CD4-positive, alpha-beta memory T cell (primary cell): Measurements from ENCODE around the gene EBF4. TPM values are rescaled to one million over a fixed set of nuclear protein-coding genes. Genes with fewer than 3 reads are reported as not detected.
"Not testable (repeated sequence)": the region's sequence is repeated elsewhere in the genome, so short reads cannot be mapped to it uniquely, and the experiment has no call there.

Experiments
- CTCF ChIA-PET: fragments of 350-600 bp; sonication (Branson Sonifier 250); formaldehyde crosslinking; loops from one replicate; lab custom pipeline; 2021; ENCODE audit warnings: inconsistent platforms; ENCODE audit not compliant: partially characterized antibody; lab: Charles Lee
- POLR2A ChIA-PET: fragments of 350-600 bp; sonication (Branson Sonifier 250); formaldehyde crosslinking; loops from one replicate; lab custom pipeline; 2021; ENCODE audit not compliant: partially characterized antibody; lab: Charles Lee
- DNase-seq, 5 donors: peaks; one replicate each; pipeline versions ENCODE4 v3.0.0 to v3.0.0-alpha.2; 2020 to 2022; ENCODE audit warnings: mixed read lengths in 1 of 5
- H3K27ac ChIP-seq: one replicate; pipeline ENCODE4 v1.7.0; 2013; ENCODE audit warnings: low read depth, low read length
- H3K27me3 ChIP-seq: 2 replicates; pipeline ENCODE4 v1.7.0; 2013; ENCODE audit warnings: mild to moderate bottlenecking, low read length, moderate library complexity; ENCODE audit not compliant: insufficient read depth
- H3K36me3 ChIP-seq: 2 replicates; pipeline ENCODE4 v1.7.0; 2013; ENCODE audit warnings: mild to moderate bottlenecking, low read length, moderate library complexity; ENCODE audit not compliant: insufficient read depth
- H3K4me1 ChIP-seq: 2 replicates; pipeline ENCODE4 v1.7.0; 2013; ENCODE audit warnings: mild to moderate bottlenecking, low read length, moderate library complexity; ENCODE audit not compliant: insufficient read depth
- H3K4me3 ChIP-seq, 2 donors: one replicate each; pipeline ENCODE4 v1.7.0; 2013; ENCODE audit warnings: low read length in 2 of 2, mild to moderate bottlenecking in 1 of 2
- H3K9me3 ChIP-seq, 2 donors: one replicate each; pipeline ENCODE4 v1.7.0; 2013; ENCODE audit warnings: low read length in 2 of 2, control low read depth in 1 of 2; ENCODE audit not compliant: control insufficient read depth in 1 of 2
- H3K27ac Mint-ChIP-seq, 7 donors: one replicate each; pipeline ENCODE4 v1.8.0; 2020 to 2021; ENCODE audit warnings: mixed read lengths in 7 of 7, mild to moderate bottlenecking in 6 of 7, inconsistent platforms in 3 of 7, moderate library complexity in 3 of 7
- H3K27me3 Mint-ChIP-seq, 2 donors: one replicate each; pipeline ENCODE4 v1.8.0; 2020 to 2021; ENCODE audit warnings: mixed read lengths in 2 of 2
- H3K36me3 Mint-ChIP-seq, 2 donors: one replicate each; pipeline ENCODE4 v1.8.0; 2020 to 2021; ENCODE audit warnings: mixed read lengths in 2 of 2, inconsistent platforms in 1 of 2, mild to moderate bottlenecking in 1 of 2
- H3K4me1 Mint-ChIP-seq, 4 donors: one replicate each; pipeline ENCODE4 v1.8.0; 2020 to 2021; ENCODE audit warnings: mixed read lengths in 4 of 4, mild to moderate bottlenecking in 1 of 4
- H3K4me3 Mint-ChIP-seq, 8 donors: one replicate each; pipeline ENCODE4 v1.8.0; 2020 to 2021; ENCODE audit warnings: mixed read lengths in 8 of 8, mild to moderate bottlenecking in 7 of 8, moderate library complexity in 6 of 8, inconsistent platforms in 3 of 8
- H3K9me3 Mint-ChIP-seq, 8 donors: one replicate each; pipeline ENCODE4 v1.8.0; 2020 to 2021; ENCODE audit warnings: mixed read lengths in 8 of 8, mild to moderate bottlenecking in 5 of 8, inconsistent platforms in 3 of 8, moderate library complexity in 1 of 8
- intact Hi-C: fragments of 100-400 bp; cut with micrococcal nuclease; formaldehyde crosslinking; loops from one replicate; pipeline ENCODE4 v1.15.1; 2023
- polyA plus RNA-seq, 2 donors: library from polyadenylated mRNA; unstranded; fragments of 300-500 nt; fragmentation: Illumina TruSeq; gene quantifications; one replicate each; pipeline ENCODE4 v1.2.3, GENCODE V29; 2021
- total RNA-seq, 2 experiments: library from RNA; stranded (reverse); gene quantifications; one replicate each; pipeline ENCODE4 v1.2.3, GENCODE V29; 2021

The EBF4 gene
- total and polyA plus RNA-seq, 4 experiments from 2014 or later: 0.65 to 3.1 (median 2.8) TPM; not detected in 1

DNA sequence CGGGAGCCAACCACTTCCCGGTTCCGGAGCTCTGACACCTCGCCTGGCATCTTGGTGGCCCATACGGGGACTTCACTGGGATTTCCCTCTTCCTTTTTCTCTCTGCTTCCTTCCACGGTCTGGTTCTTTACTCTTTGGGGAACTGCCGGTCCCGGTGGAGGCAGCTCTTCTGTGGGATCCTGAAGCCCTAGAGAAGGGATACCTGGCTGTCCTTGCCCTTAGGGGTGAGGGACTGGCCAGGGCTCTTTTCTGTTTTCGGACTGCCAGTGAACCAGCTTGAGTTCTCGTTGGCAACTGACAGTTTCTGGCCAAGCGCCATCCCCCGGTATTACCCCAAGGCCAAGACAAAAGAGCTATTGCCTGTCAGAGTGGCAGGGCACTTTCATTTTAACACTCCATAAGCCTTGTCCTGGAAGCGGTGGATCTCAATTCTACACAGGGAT is 108.7 kb downstream of the EBF4 start:
- no peak for DNase-seq
- peaks cover 19 to 37% (median 24%) of the 10 kb centered on the region in 4 donors for H3K4me1 Mint-ChIP-seq
- H3K27ac Mint-ChIP-seq: peak overlapping the region in 2 of 7 donors; percentile 4 to 23
- Histone ChIP-seq H3K4me1 (peaks cover 23% of the 10 kb centered on the region), H3K4me3 (no peak overlapping the region), H3K27ac (no peak overlapping the region), H3K9me3 (no peaks in the 10 kb centered on the region), H3K27me3 (peaks cover 11% of the 10 kb centered on the region), H3K36me3 (no peaks in the 10 kb centered on the region)
- H3K4me3 Mint-ChIP-seq: peak overlapping the region; percentile 74 to 92 (median 78)
- intact Hi-C loops: no loop called here
- H3K36me3 Mint-ChIP-seq: no peaks in the 10 kb centered on the region
- peaks cover 0 to 2% (median 0%) of the 10 kb centered on the region in 8 donors for H3K9me3 Mint-ChIP-seq
- POLR2A ChIA-PET: no interaction called here
- H3K27me3 Mint-ChIP-seq: peaks cover 58 to 74% of the 10 kb centered on the region in 2 donors
- CTCF ChIA-PET: no interaction called here

DNA sequence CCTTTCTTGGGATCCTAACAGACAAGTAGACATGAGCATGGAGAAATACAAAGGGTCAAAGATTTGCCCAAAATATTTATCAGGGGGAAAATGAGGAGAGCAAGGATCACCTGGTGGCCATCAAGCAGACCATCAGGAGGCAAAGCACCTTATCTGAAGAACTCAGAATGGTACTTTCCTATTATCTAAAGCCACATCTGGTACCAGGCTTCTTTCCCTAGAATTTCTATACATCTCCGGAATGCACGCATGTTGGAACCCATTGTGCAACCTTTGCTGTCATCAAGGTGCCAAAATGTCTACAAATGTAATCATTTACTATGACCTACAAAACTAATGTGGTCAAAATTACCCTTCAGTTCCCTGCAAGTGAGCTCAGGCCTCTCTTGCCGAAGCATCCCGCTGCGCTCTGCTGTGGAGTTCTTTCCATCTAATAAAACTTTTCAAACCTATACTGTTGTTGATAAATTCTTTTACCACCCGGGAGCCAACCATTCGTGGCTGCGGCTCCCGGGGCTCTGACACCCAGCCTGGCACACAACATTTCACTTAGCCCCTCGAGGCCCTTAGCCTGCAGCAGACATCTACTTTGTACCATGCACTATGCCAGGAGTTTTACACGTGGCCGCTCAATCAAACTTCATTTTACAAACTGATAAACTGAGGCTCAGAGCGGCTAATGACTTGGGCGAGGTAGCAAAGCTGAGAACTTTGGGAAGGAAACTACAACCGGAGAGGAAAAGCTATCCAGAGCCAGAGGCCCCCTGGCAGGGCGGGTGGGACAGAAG is 111.7 kb downstream of the EBF4 start:
- Mint-ChIP-seq H3K4me3 (no peak overlapping the region), H3K27ac (peak overlapping the region in 1 of 7 donors; percentile 41), H3K27me3 (peaks cover 51 to 64% of the 10 kb centered on the region in 2 donors), H3K36me3 (no peaks in the 10 kb centered on the region), H3K4me1 (peaks cover 18 to 32% (median 22%) of the 10 kb centered on the region in 4 donors), H3K9me3 (peaks cover 0 to 2% (median 0%) of the 10 kb centered on the region in 8 donors)
- DNase-seq: no peak
- no peaks in the 10 kb centered on the region for H3K36me3 ChIP-seq
- peaks cover 11% of the 10 kb centered on the region for H3K27me3 ChIP-seq
- CTCF ChIA-PET: no interaction called here
- no peak overlapping the region for H3K27ac ChIP-seq
- peaks cover 20% of the 10 kb centered on the region for H3K4me1 ChIP-seq
- no peak overlapping the region for H3K4me3 ChIP-seq
- no peaks in the 10 kb centered on the region for H3K9me3 ChIP-seq
- POLR2A ChIA-PET: no interaction called here
- intact Hi-C loops: no loop called here

DNA sequence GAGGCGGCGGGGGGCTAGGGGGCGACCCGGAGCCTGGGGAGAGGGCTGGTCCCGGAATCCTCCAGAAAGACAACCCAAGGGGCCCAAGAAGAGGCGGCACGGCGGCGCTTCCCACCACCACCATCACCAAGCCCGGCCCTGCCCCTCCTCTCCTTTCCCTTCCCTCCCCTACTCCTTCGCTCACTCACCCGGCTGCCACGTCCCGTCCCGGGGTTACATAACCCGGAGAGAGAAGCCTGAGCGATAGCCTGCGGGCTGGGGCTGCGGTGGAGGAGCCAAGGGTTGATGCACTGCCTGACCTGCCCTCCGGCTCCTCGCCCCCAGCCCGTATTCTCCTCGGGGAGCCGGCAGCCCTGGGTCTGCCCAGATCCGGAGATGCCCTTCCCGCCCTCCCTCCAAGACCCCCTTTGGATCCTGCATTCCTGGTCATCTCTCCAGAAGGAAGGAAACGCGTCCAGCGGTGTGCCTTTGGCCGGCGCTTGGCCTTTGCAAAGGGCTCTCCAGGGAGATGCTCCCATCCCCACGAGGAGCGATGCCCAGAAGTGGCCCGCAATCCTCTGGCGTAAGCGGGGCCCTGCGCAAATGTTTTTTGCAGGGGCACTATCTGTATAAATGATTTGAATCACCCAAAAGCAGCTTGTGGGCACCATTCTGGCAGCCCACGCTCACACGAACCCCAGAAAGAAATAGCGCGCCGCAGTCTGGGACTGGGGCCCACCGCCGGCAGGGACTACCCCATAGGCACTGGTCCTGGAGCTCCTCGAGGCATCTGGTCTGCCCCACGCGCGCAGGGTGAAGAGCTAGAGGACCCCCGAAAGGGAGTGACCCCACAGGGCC is 112.5 kb downstream of the EBF4 start:
- Histone ChIP-seq H3K9me3 (no peaks in the 10 kb centered on the region), H3K36me3 (no peaks in the 10 kb centered on the region), H3K27ac (no peak overlapping the region), H3K4me1 (peaks cover 12% of the 10 kb centered on the region), H3K27me3 (peaks cover 7% of the 10 kb centered on the region), H3K4me3 (no peak overlapping the region)
- intact Hi-C loops: no loop called here
- H3K9me3 Mint-ChIP-seq: peaks cover 0 to 2% (median 0%) of the 10 kb centered on the region in 8 donors
- CTCF ChIA-PET: no interaction called here
- POLR2A ChIA-PET: no interaction called here
- no peak overlapping the region for H3K4me3 Mint-ChIP-seq
- peaks cover 43 to 55% of the 10 kb centered on the region in 2 donors for H3K27me3 Mint-ChIP-seq
- peaks cover 11 to 24% (median 14%) of the 10 kb centered on the region in 4 donors for H3K4me1 Mint-ChIP-seq
- no peaks in the 10 kb centered on the region for H3K36me3 Mint-ChIP-seq
- no peak for DNase-seq
- H3K27ac Mint-ChIP-seq: no peak overlapping the region

DNA sequence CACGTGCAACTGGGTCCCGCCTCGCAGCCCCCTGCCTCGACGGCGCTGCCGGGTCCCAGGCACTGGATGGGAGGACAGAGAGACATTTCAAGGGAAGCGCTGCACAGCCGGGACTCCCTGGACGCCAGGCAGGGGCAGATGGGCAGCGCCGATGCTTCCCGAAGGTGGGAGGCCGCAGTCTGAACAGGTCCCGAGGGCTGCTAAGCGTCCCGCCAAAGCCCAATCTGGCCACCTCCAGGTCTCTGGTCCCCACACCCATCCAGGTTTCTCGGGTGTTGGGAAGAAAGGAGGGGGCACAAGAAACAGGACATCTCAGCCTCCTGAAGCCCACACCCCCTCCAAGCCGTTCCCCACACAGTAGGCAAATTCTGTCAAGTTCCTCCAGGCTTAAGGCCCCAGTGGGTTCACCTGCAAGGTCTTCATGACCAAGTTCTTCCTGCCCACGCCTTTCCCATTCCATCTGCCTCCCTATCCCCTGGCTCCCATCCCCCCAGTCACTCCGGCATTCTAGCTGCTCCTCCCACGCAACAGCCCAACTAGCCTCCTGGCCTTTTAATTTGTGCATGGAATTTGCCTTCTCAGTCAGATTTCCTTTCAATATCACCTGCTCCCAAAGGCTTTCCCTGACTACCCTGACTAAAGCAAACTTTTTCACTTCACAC is 113.2 kb downstream of the EBF4 start:
- Mint-ChIP-seq H3K27ac (no peak overlapping the region), H3K9me3 (peaks cover 0 to 2% (median 0%) of the 10 kb centered on the region in 8 donors), H3K4me1 (peaks cover 7 to 18% (median 10%) of the 10 kb centered on the region in 4 donors), H3K36me3 (no peaks in the 10 kb centered on the region), H3K4me3 (no peak overlapping the region), H3K27me3 (peaks cover 40 to 52% of the 10 kb centered on the region in 2 donors)
- Histone ChIP-seq H3K27me3 (peaks cover 5% of the 10 kb centered on the region), H3K36me3 (no peaks in the 10 kb centered on the region), H3K4me1 (peaks cover 8% of the 10 kb centered on the region), H3K27ac (no peak overlapping the region), H3K4me3 (no peak overlapping the region), H3K9me3 (no peaks in the 10 kb centered on the region)
- ChIA-PET CTCF (no interaction called here), POLR2A (no interaction called here)
- intact Hi-C loops: no loop called here
- no peak for DNase-seq

DNA sequence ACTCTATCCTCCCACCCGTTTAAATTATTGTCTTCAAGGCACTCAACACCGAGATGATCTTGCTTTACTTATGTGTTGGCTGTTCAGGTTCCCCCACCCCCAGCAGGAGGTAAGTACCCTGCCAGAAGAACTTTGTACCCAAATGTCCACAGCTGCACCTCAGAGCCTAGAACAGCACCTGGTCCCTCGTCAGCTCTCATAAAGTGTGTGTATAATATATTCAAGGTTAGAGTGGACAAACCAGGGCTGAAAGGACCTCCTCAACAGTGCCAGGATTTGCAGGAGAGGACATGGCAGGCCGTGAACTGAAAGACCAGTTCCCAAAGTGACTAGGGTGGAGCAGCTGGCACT is 113.7 kb downstream of the EBF4 start:
- intact Hi-C loops: no loop called here
- peaks cover under 1% of the 10 kb centered on the region for H3K27me3 ChIP-seq
- ChIA-PET POLR2A (no interaction called here), CTCF (no interaction called here)
- H3K4me3 ChIP-seq: no peak overlapping the region
- H3K36me3 ChIP-seq: no peaks in the 10 kb centered on the region
- no peak for DNase-seq
- Mint-ChIP-seq H3K27ac (no peak overlapping the region), H3K9me3 (peaks cover 0 to 3% (median 0%) of the 10 kb centered on the region in 8 donors), H3K27me3 (peaks cover 35 to 51% of the 10 kb centered on the region in 2 donors), H3K4me1 (peaks cover 3 to 13% (median 5%) of the 10 kb centered on the region in 4 donors), H3K4me3 (no peak overlapping the region), H3K36me3 (no peaks in the 10 kb centered on the region)
- H3K27ac ChIP-seq: no peak overlapping the region
- no peaks in the 10 kb centered on the region for H3K9me3 ChIP-seq
- H3K4me1 ChIP-seq: peaks cover 3% of the 10 kb centered on the region

DNA sequence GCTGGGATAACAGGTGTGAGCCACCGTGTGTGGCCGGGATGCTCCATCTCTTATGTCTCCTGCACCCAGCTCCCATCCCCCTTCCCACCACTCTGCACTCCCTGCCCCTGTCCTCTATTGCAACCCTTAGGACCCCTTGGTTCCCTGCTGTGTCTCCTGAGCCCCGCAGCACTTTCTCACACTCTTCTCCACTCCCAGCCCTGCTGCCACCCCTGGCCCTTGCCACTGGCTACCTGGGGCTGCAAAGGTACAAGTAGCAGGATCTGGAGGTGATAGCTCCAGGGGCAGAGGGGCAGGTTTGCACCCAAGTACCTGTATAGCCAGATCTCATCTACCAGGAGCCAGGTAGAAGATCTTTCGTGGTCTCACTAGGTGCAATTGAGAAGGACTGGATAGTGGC is 114.4 kb downstream of the EBF4 start:
- intact Hi-C loops: no loop called here
- CTCF ChIA-PET: no interaction called here
- H3K27me3 Mint-ChIP-seq: peaks cover 36 to 49% of the 10 kb centered on the region in 2 donors

DNA sequence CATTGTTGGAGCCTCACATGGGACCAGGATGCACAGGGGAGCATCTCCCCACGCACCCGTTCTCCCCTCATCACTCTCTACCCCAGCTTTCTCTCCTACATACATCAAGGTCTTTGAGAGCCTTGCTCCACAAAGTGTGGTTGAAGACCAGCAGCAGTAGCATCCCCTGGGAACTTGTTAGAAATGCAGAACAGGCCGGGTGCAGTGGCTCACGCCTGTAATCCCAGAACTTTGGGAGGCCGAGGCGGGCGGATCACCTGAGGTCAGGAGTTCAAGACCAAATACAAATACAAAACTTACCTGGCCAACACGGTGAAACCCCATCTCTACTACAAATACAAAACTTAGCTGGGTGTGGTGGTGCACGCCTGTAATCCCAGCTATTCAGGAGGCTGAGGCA is 115.3 kb downstream of the EBF4 start:
- H3K4me1 Mint-ChIP-seq, H3K4me3 ChIP-seq, DNase-seq, H3K36me3 Mint-ChIP-seq, H3K27ac Mint-ChIP-seq, H3K4me3 Mint-ChIP-seq, H3K27ac ChIP-seq, CTCF ChIA-PET, H3K36me3 ChIP-seq, intact Hi-C loops, H3K9me3 ChIP-seq, H3K27me3 ChIP-seq, H3K4me1 ChIP-seq: not testable (repeated sequence)
- POLR2A ChIA-PET: interaction anchor here (0.6 kb wide), 1 partner anchor 14 kb away, joined by 3 read pairs; no protein-coding TSS in a partner anchor
- Mint-ChIP-seq H3K27me3 (peaks cover 35 to 48% of the 10 kb centered on the region in 2 donors), H3K9me3 (peaks cover 0 to 17% (median 8%) of the 10 kb centered on the region in 8 donors)

More for the DNA sequence above, 114.4 kb downstream of the EBF4 start:
- no peaks in the 10 kb centered on the region for H3K36me3 Mint-ChIP-seq
- H3K36me3 ChIP-seq: no peaks in the 10 kb centered on the region
- H3K27ac ChIP-seq: no peak overlapping the region
- H3K4me1 ChIP-seq: no peaks in the 10 kb centered on the region
- no peak overlapping the region for H3K4me3 Mint-ChIP-seq
- no peak for DNase-seq
- H3K27me3 ChIP-seq: no peaks in the 10 kb centered on the region
- POLR2A ChIA-PET: no interaction called here
- H3K9me3 Mint-ChIP-seq: peaks cover 0 to 10% (median 2%) of the 10 kb centered on the region in 8 donors
- no peak overlapping the region for H3K4me3 ChIP-seq
- no peaks in the 10 kb centered on the region for H3K9me3 ChIP-seq
- peaks cover 0 to 9% (median 3%) of the 10 kb centered on the region in 4 donors for H3K4me1 Mint-ChIP-seq
- no peak overlapping the region for H3K27ac Mint-ChIP-seq
